ENCODE data around the gene HMCN1.

HMCN1 gene

DNA sequence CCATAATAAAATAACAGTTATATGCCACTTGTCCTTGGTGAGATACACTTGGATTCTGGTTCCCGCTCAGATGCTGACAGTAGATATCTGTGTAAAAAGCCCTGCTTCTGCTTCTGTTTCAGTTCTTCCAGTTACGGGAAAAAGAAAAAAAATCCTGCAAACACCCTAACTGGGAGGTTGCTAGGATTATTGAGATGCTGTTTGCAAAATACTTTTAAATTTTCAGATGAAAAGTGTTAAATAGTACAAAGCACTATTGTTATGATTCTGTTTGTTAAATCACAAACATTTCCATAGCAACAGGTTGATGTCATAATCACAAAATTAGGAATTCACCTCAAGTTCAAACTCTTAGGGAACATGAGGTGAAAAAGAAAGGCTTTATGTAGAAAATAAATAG, 232.3 kb downstream of the HMCN1 start:
- Histone ChIP-seq H3K4me3 (ENCODE audit: insufficient read length, low read depth) (no peak overlapping the region), H3K4me1 (ENCODE audit: insufficient read depth, insufficient read length) (no peaks in the 10 kb centered on the region), H3K27me3 (ENCODE audit: insufficient read depth, insufficient read length) (no peaks in the 10 kb centered on the region), H3K9ac (ENCODE audit: insufficient read length, low read depth) (no peak overlapping the region), H3K9me3 (ENCODE audit: insufficient read depth, low read length) (no peaks in the 10 kb centered on the region), H3K36me3 (ENCODE audit: insufficient read depth, insufficient read length, low read length) (no peaks in the 10 kb centered on the region)
- TF ChIP-seq YY1 (IDR thresholded peaks at IDR 0.05; ENCODE audit: insufficient read depth, insufficient read length) (no peak), SUZ12 (IDR thresholded peaks at IDR 0.05; ENCODE audit: extremely low read depth, insufficient read depth, insufficient read length) (no peak), ZNF274 (IDR thresholded peaks at IDR 0.05; ENCODE audit: low read depth, low read length) (no peak)
- no peak for DNase-seq (ENCODE audit: low read depth, low spot score)

DNA sequence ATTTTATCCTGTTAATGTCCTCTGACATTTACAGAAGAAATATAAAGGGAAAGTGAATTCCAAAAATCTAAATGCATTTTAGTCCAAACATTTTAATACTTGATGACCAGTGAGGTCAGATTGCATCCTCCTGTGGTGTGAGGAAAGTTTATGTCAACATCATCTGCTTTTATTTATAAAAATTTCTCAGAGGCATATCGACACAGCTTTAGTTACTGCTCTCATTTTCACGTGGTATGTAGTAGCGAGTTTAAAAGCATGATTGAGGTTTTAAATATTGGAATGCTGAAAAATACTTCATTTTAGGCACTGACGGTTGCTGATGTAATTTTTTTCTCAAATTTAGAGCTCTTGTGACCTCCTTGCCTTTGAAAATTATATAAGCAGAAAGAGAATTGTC, 234.8 kb downstream of the HMCN1 start:
- H3K4me1 ChIP-seq (ENCODE audit: insufficient read depth, insufficient read length), result no peaks in the 10 kb centered on the region
- H3K9me3 ChIP-seq (ENCODE audit: insufficient read depth, low read length), result no peaks in the 10 kb centered on the region
- H3K4me3 ChIP-seq (ENCODE audit: insufficient read length, low read depth), result no peak overlapping the region
- H3K36me3 ChIP-seq (ENCODE audit: insufficient read depth, insufficient read length, low read length), result no peaks in the 10 kb centered on the region
- H3K9ac ChIP-seq (ENCODE audit: insufficient read length, low read depth), result no peak overlapping the region
- H3K27me3 ChIP-seq (ENCODE audit: insufficient read depth, insufficient read length), result no peaks in the 10 kb centered on the region
- DNase-seq (ENCODE audit: low read depth, low spot score), result no peak
- TF ChIP-seq SUZ12 (IDR thresholded peaks at IDR 0.05; ENCODE audit: extremely low read depth, insufficient read depth, insufficient read length) (no peak), ZNF274 (IDR thresholded peaks at IDR 0.05; ENCODE audit: low read depth, low read length) (no peak), YY1 (IDR thresholded peaks at IDR 0.05; ENCODE audit: insufficient read depth, insufficient read length) (no peak)

DNA sequence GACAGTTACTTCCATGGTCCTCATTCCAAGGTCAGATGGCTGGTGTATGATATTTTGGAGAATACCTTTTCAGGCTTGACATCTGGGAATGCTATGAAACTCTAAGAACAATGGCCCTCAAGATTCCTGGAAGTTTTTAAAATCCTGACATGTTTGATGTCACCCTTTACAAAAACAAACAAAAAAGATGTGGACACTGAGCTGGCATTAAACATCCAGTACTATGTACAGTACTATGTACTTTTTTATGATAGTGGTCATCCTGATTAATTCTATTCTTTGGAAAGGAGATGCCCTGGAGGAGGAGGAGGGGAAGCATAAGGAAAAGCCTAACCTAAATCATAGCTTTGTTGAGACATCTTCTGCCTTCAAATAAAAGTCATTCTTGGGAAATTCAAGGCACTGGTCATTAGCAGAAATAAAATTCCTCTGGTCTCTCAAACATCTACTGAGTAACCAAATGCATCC, 235.4 kb downstream of the HMCN1 start:
- H3K4me1 ChIP-seq (ENCODE audit: insufficient read depth, insufficient read length), result no peaks in the 10 kb centered on the region
- H3K27me3 ChIP-seq (ENCODE audit: insufficient read depth, insufficient read length), result no peaks in the 10 kb centered on the region
- DNase-seq (ENCODE audit: low read depth, low spot score), result no peak
- TF ChIP-seq SUZ12 (IDR thresholded peaks at IDR 0.05; ENCODE audit: extremely low read depth, insufficient read depth, insufficient read length) (no peak), YY1 (IDR thresholded peaks at IDR 0.05; ENCODE audit: insufficient read depth, insufficient read length) (no peak), ZNF274 (IDR thresholded peaks at IDR 0.05; ENCODE audit: low read depth, low read length) (no peak)
- no peaks in the 10 kb centered on the region for H3K9me3 ChIP-seq (ENCODE audit: insufficient read depth, low read length)
- no peak overlapping the region for H3K9ac ChIP-seq (ENCODE audit: insufficient read length, low read depth)
- no peaks in the 10 kb centered on the region for H3K36me3 ChIP-seq (ENCODE audit: insufficient read depth, insufficient read length, low read length)
- no peak overlapping the region for H3K4me3 ChIP-seq (ENCODE audit: insufficient read length, low read depth)

DNA sequence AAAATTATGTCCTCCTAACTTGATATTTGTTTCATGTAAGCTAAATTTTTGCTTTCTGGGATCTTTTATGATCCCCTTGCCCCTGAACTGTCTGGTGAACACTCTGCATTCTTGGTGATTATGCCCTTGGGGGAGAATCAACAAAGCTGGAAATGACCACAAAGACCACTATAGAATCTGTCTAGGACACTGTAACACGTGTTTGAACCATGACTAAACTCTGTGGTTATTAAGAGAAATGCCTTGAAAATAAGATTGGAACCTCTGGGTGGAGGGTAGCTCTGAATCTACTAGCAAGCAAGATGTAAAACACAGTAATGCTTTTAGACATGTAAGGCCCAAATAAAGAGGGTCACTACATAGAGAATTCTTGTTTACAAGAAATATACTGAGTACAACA, 237.5 kb downstream of the HMCN1 start:
- Histone ChIP-seq H3K36me3 (ENCODE audit: insufficient read depth, insufficient read length, low read length) (no peaks in the 10 kb centered on the region), H3K9me3 (ENCODE audit: insufficient read depth, low read length) (no peaks in the 10 kb centered on the region), H3K9ac (ENCODE audit: insufficient read length, low read depth) (no peak overlapping the region), H3K4me1 (ENCODE audit: insufficient read depth, insufficient read length) (no peaks in the 10 kb centered on the region), H3K4me3 (ENCODE audit: insufficient read length, low read depth) (no peak overlapping the region), H3K27me3 (ENCODE audit: insufficient read depth, insufficient read length) (no peaks in the 10 kb centered on the region)
- no peak for TF ChIP-seq SUZ12 (IDR thresholded peaks at IDR 0.05; ENCODE audit: extremely low read depth, insufficient read depth, insufficient read length)
- TF ChIP-seq YY1 (IDR thresholded peaks at IDR 0.05; ENCODE audit: insufficient read depth, insufficient read length), result no peak
- TF ChIP-seq ZNF274 (IDR thresholded peaks at IDR 0.05; ENCODE audit: low read depth, low read length), result no peak
- DNase-seq (ENCODE audit: low read depth, low spot score), result no peak

DNA sequence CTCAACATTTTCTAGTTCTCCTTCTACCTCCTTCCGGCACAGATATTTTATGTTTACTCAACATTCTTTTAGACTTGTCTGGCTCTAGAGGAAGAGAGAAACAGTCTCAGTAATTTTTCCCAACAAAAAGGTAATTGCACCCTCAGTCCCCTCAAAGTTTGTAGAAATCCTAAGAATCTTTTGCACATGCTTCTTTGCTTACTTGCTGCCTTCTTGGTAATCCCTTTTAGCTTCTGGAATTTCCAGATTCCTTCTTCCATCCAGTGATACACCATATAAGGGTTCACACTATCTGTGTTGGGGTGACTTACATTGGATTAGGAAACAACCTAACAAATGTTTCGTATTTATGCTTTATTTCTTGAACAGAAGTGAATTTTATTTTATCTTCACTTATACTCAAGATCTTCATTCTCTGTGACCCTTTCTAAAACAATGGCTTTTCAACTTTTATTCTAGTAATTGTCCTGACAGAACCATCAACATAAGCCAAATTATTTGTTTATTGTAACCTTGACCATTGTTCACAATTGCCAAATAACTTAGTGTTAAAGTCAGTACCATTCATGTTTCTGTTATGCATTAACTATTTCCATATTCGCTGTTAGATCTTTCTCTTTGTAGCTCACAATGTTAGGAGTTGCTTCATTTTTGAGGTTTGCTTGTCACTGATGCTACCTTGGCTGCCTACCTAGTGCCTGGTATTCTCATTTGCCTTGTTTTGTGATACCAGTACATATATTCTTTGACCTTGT, 238.1 kb downstream of the HMCN1 start:
- Histone ChIP-seq H3K36me3 (ENCODE audit: insufficient read depth, insufficient read length, low read length) (no peaks in the 10 kb centered on the region), H3K4me3 (ENCODE audit: insufficient read length, low read depth) (no peak overlapping the region), H3K9me3 (ENCODE audit: insufficient read depth, low read length) (no peaks in the 10 kb centered on the region), H3K4me1 (ENCODE audit: insufficient read depth, insufficient read length) (no peaks in the 10 kb centered on the region), H3K9ac (ENCODE audit: insufficient read length, low read depth) (no peak overlapping the region), H3K27me3 (ENCODE audit: insufficient read depth, insufficient read length) (no peaks in the 10 kb centered on the region)
- no peak for TF ChIP-seq ZNF274 (IDR thresholded peaks at IDR 0.05; ENCODE audit: low read depth, low read length)
- TF ChIP-seq YY1 (IDR thresholded peaks at IDR 0.05; ENCODE audit: insufficient read depth, insufficient read length), result no peak
- no peak for TF ChIP-seq SUZ12 (IDR thresholded peaks at IDR 0.05; ENCODE audit: extremely low read depth, insufficient read depth, insufficient read length)
- DNase-seq (ENCODE audit: low read depth, low spot score), result no peak

DNA sequence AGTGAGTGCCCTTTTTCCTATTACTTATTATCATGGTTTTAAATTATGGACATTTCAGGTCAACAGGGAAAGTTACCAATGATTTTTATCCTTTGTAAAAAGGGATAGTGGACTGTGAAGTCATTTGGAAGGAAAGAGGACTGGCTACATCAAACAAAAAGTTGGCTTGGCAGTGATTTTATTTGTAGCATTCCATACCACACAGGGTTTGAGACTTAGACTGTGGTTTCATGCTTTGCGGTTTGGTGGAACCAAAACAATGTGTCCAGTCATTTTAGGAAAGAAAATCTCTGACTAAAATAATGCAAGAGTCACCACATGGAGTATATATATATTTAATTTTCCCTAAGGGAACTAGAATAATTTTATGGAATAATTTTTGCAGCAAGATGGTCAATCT, 239.5 kb downstream of the HMCN1 start:
- Histone ChIP-seq H3K9ac (ENCODE audit: insufficient read length, low read depth) (no peak overlapping the region), H3K36me3 (ENCODE audit: insufficient read depth, insufficient read length, low read length) (no peaks in the 10 kb centered on the region), H3K9me3 (ENCODE audit: insufficient read depth, low read length) (no peaks in the 10 kb centered on the region), H3K27me3 (ENCODE audit: insufficient read depth, insufficient read length) (no peaks in the 10 kb centered on the region), H3K4me1 (ENCODE audit: insufficient read depth, insufficient read length) (no peaks in the 10 kb centered on the region), H3K4me3 (ENCODE audit: insufficient read length, low read depth) (no peak overlapping the region)
- no peak for TF ChIP-seq ZNF274 (IDR thresholded peaks at IDR 0.05; ENCODE audit: low read depth, low read length)
- TF ChIP-seq SUZ12 (IDR thresholded peaks at IDR 0.05; ENCODE audit: extremely low read depth, insufficient read depth, insufficient read length), result no peak
- TF ChIP-seq YY1 (IDR thresholded peaks at IDR 0.05; ENCODE audit: insufficient read depth, insufficient read length), result no peak
- no peak for DNase-seq (ENCODE audit: low read depth, low spot score)

DNA sequence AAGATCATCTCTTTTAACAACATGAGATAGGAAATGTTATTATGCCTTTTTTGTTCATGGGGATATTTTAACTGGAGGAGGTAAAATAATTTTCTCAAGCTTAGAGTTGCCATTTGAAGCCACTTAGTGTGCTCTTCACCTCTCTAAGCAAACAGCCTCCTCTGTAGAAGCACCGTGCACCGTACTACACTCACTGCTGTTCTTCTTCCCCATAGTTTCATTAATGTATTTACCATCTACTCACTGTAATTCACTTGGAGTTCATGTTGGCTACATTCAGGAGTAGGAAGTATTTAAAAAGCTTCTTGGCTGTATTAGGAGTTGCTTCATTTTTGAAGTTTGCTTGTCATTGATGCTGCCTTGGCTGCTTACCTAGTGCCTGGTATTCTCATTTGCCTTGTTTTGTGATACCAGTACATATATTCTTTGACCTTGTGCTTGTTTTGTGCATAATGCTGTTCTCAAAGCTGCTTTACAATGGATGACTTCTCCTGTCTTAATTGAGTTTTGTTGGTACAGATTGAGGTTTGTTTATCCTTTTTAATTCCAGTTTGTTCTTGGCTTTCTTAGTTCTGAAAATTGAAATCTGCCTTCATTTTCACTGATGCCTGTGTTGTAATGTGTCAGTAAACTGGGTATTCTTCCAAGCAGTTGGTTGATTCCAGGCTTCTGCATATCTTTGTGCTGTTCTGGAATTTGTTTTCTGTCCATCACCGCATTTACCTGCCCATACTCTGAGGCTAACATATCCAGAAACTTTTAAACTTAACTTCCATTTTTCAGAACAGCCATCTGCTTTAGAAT, 240.4 kb downstream of the HMCN1 start:
- no peaks in the 10 kb centered on the region for H3K4me1 ChIP-seq (ENCODE audit: insufficient read depth, insufficient read length)
- H3K4me3 ChIP-seq (ENCODE audit: insufficient read length, low read depth), result no peak overlapping the region
- no peaks in the 10 kb centered on the region for H3K9me3 ChIP-seq (ENCODE audit: insufficient read depth, low read length)
- DNase-seq (ENCODE audit: low read depth, low spot score), result no peak
- no peaks in the 10 kb centered on the region for H3K27me3 ChIP-seq (ENCODE audit: insufficient read depth, insufficient read length)
- TF ChIP-seq ZNF274 (IDR thresholded peaks at IDR 0.05; ENCODE audit: low read depth, low read length) (no peak), SUZ12 (IDR thresholded peaks at IDR 0.05; ENCODE audit: extremely low read depth, insufficient read depth, insufficient read length) (no peak), YY1 (IDR thresholded peaks at IDR 0.05; ENCODE audit: insufficient read depth, insufficient read length) (no peak)
- no peaks in the 10 kb centered on the region for H3K36me3 ChIP-seq (ENCODE audit: insufficient read depth, insufficient read length, low read length)
- no peak overlapping the region for H3K9ac ChIP-seq (ENCODE audit: insufficient read length, low read depth)

Measured in NT2/D1 (cell line).